A673 (cell line): Measurements from ENCODE around the gene RPS26.

Experiments
- CTCF ChIP-seq: fragments of 300-800, 200-600 bp; sonication (generic); conservative IDR thresholded peaks from 2 replicates; pipeline ENCODE4 v1.5.1; 2017; ENCODE audit warnings: low read depth, mild to moderate bottlenecking, antibody characterized with exemption, low read length, moderate library complexity, mixed read lengths
- EZH2 ChIP-seq: fragments of 200-600 bp; sonication (generic); IDR thresholded peaks from 2 replicates; pipeline ENCODE4 v1.6.1; 2017; ENCODE audit warnings: borderline replicate concordance, low read depth, mild to moderate bottlenecking, mixed read lengths, antibody characterized with exemption, low read length; ENCODE audit not compliant: poor library complexity, severe bottlenecking

- no peak for TF ChIP-seq CTCF
- no peak for TF ChIP-seq EZH2
Observed at GRCh38 chr12:56086096-56086495, 44.4 kb downstream of the RPS26 start.
